Measurements from ENCODE around the gene TGFBI.

The TGFBI gene

GRCh38 chr5:136067422-136067821 lies 38.6 kb downstream of the TGFBI start:
- DNase-seq = no peak

- DNase-seq = no peak
These were observed 41.9 kb downstream of the TGFBI start for GRCh38 chr5:136070486-136071285.

GRCh38 chr5:136073714-136074529 lies 45.1 kb downstream of the TGFBI start:
- DNase-seq = no peak

GRCh38 chr5:136075466-136075891 lies 46.7 kb downstream of the TGFBI start:
- no peak for DNase-seq

GRCh38 chr5:136076067-136076466 lies 47.3 kb downstream of the TGFBI start:
- DNase-seq = no peak

GRCh38 chr5:136076881-136077445 lies 48.2 kb downstream of the TGFBI start:
- no peak for DNase-seq

- DNase-seq = no peak
These were observed 50.6 kb downstream of the TGFBI start for GRCh38 chr5:136079195-136079985.

GRCh38 chr5:136080113-136080482 lies 51.3 kb downstream of the TGFBI start:
- DNase-seq = no peak

GRCh38 chr5:136080483-136081216 lies 51.9 kb downstream of the TGFBI start:
- DNase-seq = no peak

- no peak for DNase-seq
These were observed 52.4 kb downstream of the TGFBI start for GRCh38 chr5:136081217-136081591.

- DNase-seq = peak; percentile 24
These were observed 53.8 kb downstream of the TGFBI start for GRCh38 chr5:136082390-136083193.

GRCh38 chr5:136084698-136085097 lies 55.9 kb downstream of the TGFBI start:
- no peak for DNase-seq

- no peak for DNase-seq
These were observed 58.2 kb downstream of the TGFBI start for GRCh38 chr5:136086783-136087566.

- no peak for DNase-seq
These were observed 59.4 kb downstream of the TGFBI start for GRCh38 chr5:136087961-136088871.

- DNase-seq = no peak
These were observed 61.0 kb downstream of the TGFBI start for GRCh38 chr5:136089791-136090190.

GRCh38 chr5:136090319-136090718 lies 61.5 kb downstream of the TGFBI start:
- no peak for DNase-seq

GRCh38 chr5:136094189-136094912 lies 65.6 kb downstream of the TGFBI start:
- DNase-seq = no peak

- no peak for DNase-seq
These were observed 66.3 kb downstream of the TGFBI start for GRCh38 chr5:136094913-136095641.
